ENCODE measurements around the gene STOX2.

STOX2 gene, protein sequence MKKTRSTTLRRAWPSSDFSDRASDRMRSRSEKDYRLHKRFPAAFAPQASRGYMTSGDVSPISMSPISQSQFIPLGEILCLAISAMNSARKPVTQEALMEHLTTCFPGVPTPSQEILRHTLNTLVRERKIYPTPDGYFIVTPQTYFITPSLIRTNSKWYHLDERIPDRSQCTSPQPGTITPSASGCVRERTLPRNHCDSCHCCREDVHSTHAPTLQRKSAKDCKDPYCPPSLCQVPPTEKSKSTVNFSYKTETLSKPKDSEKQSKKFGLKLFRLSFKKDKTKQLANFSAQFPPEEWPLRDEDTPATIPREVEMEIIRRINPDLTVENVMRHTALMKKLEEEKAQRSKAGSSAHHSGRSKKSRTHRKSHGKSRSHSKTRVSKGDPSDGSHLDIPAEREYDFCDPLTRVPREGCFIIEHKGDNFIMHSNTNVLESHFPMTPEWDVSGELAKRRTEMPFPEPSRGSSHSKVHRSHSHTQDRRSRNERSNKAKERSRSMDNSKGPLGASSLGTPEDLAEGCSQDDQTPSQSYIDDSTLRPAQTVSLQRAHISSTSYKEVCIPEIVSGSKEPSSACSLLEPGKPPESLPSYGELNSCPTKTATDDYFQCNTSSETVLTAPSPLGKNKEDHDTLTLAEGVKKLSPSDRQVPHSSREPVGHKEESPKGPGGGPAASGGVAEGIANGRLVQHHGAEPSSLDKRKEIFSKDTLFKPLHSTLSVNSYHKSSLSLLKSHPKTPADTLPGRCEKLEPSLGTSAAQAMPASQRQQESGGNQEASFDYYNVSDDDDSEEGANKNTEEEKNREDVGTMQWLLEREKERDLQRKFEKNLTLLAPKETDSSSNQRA (N-terminal part only)

DNA sequence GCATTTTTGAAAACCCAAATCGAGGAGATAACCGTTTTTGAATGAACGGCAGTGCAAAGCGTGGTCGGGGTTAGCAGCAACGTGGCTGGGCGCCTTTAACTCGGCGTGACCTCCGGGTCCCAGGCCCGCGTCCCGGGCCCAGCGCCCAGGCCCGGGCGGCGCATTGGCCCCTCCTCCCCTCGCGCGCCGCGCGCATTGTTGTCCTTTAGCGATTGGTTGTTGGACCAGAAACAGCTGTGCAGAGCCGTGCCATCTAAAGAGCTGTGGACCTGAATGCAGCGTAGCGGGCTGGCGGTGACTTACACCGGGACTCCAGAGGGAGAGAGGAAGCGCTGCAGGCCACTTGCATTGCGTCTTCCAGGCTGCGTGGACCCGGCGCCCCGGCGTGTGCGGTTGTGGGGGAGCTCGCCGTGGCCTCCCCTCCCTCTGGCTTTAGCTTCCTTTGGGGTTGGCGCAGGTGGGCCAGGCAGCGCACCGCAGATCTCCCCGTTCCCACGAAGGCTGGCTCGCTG is at the start of gene STOX2:
Gene STOX2, plus strand, starts transcription at position 227 of the 512 bp plus-strand sequence. CDS start 1,484 bp downstream, outside the sequence.
- peak; percentile 32 for DNase-seq

DNA sequence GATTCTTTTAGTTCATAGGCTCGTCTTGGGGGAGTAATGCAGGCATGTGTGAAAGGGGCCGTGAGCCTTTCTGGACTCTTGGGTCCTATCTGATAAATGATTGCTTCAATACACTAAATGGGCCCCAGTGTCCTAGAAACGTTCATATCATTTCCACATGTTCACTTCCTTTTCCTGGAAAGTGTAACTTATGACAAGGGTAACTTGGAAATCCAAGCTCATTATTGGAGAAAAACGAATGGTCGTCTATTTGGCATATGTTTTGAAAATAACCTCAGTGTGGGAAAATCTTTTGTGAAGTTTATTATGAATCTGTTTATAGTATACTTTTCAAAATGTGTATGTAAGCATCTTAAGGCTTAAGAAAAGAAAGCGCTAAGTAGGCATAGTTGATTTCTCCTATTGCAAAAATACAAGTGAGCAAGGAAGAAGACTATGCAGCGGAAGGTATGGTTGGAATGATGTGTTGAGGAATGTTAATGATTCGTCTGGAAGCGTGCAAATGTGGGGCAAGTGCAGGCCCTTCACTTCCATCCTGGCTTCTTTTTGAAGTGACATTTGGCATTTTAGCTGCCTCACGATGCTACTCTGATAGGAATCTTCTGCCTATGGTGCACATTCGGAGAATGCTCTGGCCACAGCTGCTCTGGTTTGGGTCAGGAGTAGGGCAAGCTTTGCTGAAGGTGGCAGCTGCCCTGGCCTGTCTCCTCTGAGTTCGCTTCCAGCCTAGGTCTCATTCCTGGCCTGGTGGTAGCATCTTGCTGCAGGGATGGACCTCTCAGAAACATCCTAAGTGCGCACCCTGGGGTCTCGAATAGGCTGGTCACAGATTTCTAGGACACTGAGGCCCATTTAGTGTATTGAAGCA is 49.5 kb upstream of the STOX2 start:
- no peak for DNase-seq

DNA sequence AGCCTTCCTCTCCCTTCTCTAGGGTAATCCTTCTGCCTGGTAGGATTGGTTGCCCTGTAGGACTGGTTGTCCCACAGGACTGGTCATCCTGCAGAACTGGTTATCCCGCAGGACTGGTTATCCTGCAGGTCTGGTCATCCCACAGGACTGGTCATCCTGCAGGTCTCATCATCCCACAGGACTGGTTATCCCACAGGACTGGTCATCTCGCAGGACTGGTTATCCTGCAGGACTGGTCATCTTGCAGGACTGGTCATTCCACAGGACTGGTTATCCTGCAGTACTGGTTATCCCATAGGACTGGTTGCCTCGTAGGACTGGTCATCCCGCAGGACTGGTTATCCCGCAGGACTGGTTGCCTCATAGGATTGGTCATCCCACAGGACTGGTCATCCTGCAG is 48.1 kb upstream of the STOX2 start:
- DNase-seq: no peak

DNA sequence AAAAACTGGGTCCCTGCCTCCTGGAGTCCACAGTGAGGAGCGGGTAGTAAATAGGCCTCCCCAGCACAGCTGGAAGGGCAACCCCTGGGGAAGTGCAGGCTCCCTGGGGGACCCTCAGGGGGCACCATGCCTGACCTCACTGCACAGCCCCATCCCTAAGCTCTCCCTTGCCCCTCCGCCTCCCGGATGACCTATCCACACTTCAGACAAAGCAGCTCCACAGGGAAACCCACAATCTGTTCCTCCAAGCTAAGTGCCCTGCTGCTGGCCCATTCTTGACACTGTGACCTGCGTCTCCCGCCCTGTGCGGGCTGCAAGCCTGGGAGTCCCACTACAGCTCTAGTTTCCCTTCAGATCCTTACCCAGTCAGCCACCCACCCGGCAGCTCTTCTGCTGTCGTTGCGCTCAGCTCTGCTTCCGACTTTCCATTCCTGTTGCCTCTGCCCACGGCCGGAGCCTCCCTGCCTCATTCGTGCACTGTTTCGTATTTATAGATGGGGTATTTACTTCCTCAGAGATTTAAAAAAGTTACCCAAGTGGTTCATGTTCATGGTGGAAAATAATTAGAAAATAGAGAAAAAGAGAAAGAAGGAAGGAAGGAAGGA is 47.0 kb upstream of the STOX2 start:
- DNase-seq: no peak

DNA sequence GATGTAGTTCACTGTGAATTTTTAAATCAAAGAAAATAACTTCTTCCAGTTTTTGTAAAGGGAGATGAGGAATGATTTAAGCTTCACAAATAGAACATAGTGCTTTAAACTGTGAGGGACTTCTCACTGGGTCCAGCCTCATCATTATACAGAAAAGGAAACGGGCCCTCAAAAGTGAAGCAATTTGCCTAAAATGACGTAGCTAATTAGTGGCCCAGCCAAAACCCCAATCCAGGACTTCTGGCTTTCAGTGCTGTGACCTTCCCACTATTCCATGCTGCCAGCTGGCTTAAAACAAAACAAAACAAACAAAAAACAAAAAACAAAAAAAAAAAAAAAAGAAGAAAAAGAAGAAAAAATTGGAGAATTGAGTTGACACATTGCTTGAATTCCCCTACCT is 45.0 kb upstream of the STOX2 start:
- no peak for DNase-seq

- peak; percentile 60 for DNase-seq
Observed at GRCh38 chr4:183860731-183861130, 44.4 kb upstream of the STOX2 start.

GRCh38 chr4:183861426-183861825 is 43.7 kb upstream of the STOX2 start:
- no peak for DNase-seq

DNA sequence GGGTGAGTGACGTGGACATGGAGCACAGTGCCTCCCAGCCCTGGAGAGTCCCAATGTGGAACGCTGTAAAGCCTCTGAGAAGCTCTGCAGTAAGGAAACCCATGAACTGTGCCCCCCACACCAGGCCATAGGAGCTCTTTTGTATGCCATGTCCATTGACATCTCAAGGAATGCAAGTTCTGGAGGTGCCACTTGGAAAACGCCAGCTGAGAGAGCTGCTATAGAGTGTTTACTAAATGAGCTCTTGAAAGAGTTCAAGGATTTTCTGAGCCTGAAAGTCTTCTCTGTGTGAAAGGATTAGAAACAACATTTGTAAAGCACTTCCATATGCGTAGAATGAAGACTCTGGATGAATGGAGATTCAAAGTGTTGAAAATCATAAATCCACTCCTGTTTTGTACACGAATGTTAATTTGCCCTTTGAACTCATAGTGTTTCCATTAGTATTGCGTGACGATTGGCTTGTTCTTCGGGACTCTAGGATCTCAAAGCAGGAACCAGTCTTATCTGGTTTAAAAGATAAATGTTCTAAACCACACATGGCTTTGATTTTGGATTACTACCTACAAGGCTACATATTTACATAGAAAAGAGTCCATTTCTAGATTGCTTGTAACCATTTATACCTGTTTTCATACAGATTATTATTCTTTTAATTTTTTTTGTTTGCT is 41.8 kb upstream of the STOX2 start:
- no peak for DNase-seq

DNA sequence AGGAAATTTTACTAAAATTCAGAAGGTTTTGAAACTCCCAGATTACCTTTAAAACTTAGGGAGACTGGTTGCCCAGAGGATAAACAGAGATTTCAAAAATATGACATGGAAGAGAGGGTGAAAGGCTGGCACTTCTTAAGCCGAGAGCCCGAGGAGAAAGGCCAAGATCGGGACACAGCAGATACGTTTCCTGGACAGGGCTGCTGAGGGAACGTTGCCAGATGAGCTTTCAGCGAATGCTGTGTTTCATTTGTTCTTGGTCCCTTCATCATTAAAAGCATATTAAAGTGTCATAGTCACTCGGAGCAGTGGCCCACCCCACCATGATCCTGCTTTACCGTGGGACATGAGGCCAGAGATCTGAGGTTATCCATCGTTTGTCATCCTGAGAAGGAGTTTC is 37.9 kb upstream of the STOX2 start:
- no peak for DNase-seq

DNA sequence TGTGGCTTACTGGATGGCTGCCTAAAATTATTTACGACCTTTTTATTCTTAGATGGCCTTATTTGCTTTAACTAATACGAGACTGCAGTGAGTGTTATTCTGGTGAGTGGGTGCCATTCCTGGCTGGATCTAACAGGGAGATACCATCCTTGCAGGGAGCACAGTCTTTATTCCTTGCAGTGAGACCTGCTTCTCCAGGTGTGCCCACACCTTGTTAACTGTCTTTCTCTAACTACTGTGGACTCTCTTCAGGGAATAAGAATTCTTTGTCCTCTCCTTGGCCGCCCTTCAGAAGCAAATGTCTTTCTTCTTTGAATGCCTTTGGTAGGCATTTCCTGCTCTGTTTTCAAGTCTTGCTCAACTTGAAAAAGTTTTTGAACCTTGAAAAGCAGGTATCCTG is 34.1 kb upstream of the STOX2 start:
- no peak for DNase-seq

DNA sequence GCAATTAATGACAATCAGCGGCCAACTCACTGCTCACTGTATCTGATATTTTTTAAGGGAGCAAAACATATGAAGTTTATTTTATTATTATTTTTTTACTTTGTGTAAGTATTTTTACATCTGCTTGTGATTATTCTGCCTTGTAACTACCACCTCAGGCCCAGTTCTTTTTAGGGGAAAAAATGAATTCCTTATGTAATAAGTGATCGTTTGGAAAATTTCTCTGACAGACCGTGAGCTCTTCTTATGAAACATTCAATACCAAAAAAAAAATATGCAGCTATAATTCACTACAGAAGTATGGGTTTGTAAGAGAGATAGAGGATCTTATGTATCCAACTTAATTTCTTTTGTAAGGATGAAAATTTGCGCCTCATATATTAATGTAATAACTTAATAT is 33.5 kb upstream of the STOX2 start:
- no peak for DNase-seq

GRCh38 chr4:183872531-183872930 is 32.6 kb upstream of the STOX2 start:
- no peak for DNase-seq

DNA sequence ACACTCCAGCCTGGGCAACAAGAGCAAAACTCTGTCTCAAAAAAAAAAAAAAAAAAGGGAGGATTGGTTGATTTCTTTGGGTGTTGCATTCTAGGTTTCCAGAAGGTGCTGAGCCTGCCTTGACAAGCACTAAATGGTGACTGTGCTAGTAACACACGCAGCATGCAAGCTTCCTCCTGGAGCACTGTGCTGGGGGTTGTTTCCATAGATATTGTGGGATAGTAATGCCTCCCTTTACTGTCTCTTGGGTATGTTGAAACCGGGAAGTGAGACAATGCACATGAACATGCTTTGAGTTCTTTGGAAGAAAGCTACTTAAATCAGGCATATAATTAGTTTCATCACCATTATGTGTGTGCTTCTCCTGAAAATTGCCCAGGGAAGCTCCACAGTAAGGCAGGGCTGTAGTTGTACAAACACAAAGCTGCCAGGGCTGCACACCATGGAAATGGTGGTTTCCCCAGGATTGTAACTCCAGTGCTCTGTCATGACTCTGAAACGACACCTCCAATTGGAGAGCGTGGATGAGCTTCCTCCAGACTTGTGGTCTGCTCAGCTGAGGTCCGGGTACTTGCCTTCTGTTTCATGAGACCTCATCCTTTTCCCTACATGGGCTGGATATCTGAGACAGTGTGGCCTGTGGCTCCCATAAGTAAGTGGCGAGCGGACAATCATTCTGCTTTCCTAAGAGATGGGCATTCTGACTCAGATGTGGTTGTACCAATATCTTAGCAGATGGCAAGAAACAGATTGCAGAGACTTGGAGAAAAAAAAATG is 31.5 kb upstream of the STOX2 start:
- no peak for DNase-seq

GRCh38 chr4:183875251-183875825 is 29.8 kb upstream of the STOX2 start:
- DNase-seq: no peak

DNA sequence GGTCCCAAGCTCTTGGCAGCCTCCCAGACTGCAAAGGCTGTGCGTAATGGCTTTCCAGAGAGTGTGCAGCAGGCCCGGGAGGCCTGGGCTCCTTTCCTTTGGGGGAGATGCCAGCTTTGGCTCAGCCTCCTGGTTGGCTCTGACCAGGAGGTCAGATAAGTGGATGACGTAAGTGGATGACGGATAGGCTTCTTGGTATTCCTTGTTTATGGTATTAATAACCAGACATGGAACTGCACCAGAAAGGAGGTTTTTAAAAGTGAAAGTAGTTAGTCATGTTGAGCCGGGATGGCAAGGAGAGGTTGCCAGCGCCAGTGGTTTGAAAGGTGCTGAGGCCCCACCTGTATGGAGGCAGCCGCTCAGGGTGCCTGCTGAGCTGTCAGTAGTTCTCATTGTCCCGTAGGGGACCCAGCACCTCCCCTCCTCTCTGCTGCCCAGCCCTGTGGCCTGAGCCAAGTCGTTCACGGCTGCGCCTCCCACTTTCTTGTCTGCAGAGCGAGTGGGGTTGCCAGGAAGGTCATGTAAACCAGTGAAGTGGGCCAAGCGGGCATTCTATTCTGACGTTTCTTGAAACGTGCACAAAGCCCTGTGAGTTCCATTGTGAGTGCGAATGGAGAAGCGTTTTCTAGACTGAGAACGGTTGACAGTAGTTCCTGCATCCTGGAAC is 28.7 kb upstream of the STOX2 start:
- peak; percentile 58 for DNase-seq

DNA sequence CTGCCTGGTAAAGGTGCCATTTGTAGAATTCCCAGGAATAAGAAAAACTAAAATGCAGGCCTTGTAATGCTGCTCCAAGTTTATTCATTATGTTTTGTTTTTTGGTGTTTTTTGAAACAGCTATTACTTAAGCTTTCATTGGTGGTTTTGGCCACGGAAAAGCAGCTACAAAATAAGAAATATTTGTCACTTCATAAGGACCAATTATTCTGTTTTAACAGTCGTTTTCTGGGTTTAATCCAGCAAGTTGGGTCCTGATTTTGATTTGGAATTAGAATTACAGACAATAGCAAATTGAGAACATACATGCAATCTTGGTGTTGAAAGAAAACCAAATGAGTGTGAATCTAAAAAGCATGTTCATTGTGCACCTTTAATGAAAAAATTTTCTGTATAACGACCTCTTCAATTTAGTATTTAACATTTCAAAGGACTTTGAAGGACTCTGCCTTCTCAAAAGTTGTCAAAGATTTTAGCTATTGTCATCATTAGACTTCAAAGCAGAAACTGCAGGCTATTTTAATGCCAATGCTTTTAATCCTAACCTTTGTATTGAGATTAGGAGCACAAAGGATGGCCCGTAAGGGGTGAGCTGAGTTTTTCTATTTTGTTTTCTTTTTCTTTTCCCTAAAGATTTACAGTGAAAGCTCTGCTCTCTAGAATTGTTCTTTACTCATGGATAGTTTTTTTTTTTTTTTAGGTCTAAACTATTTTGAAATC is 26.7 kb upstream of the STOX2 start:
- no peak for DNase-seq

DNA sequence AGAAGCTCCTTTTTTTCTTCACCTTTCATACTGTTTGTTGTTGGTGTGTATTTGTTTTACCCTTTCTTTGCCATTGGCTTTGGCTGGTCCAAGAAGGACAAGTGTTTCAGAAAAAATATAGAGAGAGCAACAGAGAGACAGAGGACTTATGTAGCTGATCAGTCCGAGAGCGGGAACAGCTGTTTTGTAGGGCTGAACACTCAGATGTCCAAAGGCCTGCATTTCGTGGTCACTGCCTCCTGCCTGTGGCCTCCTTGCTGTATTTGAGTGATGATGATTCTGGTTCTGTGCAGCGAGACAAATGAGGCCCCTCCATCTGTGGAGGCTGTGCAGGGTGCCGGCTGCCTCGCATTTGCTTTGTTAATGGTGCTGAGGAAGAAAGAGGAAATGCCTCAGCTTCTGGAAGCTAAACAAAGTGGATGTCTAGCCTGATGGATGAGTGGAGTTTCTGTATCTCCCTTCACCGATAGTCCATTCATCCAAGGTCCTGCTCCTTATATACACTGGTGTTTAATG is 19.8 kb upstream of the STOX2 start:
- no peak for DNase-seq

- DNase-seq: no peak
Observed at GRCh38 chr4:183887351-183887750, 17.8 kb upstream of the STOX2 start.

GRCh38 chr4:183888564-183888963 is 16.5 kb upstream of the STOX2 start:
- DNase-seq: no peak
